ENCODE results near the gene DIP2C.

DIP2C gene

DNA sequence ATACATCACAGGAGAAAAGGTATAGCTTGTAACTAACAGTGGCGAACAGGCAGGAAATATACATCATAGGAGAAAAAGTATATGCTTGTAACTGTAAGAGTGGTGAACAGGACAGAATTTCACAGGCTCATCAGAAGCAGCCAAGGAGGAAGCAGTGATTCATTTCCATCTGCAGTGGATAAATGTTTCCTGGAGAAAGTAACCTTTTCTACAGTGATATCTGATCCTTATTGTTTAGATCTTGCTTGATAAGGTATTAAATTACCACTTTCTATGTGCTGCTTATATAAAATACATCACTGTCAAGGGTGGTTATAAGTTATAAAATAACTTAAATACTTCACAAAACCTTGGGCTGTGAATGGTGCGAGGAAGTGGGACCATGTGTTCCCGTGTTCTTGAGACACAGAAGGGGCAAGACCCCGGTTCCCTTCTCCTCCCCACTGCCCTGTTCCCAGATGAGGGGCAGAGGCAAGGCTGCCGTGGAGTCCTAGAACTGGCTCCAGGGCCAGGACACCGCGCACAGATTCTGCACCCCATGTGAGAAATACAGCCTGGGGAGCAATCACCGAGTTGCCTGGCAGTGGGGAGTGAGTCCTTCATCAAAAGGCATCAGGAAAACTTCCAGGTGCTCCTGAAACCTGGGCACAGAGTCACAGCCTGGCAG lies 135.2 kb downstream of the DIP2C start:
- DNase-seq (ENCODE audit: low read depth) = no peak
- no peak overlapping the region for H3K4me3 ChIP-seq (ENCODE audit: low read depth, low read length)
- TF ChIP-seq, protein P1, sequence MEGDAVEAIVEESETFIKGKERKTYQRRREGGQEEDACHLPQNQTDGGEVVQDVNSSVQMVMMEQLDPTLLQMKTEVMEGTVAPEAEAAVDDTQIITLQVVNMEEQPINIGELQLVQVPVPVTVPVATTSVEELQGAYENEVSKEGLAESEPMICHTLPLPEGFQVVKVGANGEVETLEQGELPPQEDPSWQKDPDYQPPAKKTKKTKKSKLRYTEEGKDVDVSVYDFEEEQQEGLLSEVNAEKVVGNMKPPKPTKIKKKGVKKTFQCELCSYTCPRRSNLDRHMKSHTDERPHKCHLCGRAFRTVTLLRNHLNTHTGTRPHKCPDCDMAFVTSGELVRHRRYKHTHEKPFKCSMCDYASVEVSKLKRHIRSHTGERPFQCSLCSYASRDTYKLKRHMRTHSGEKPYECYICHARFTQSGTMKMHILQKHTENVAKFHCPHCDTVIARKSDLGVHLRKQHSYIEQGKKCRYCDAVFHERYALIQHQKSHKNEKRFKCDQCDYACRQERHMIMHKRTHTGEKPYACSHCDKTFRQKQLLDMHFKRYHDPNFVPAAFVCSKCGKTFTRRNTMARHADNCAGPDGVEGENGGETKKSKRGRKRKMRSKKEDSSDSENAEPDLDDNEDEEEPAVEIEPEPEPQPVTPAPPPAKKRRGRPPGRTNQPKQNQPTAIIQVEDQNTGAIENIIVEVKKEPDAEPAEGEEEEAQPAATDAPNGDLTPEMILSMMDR (IDR thresholded peaks at IDR 0.05; ENCODE audit: control insufficient read depth, extremely low read depth, insufficient read depth) = no peak

DNA sequence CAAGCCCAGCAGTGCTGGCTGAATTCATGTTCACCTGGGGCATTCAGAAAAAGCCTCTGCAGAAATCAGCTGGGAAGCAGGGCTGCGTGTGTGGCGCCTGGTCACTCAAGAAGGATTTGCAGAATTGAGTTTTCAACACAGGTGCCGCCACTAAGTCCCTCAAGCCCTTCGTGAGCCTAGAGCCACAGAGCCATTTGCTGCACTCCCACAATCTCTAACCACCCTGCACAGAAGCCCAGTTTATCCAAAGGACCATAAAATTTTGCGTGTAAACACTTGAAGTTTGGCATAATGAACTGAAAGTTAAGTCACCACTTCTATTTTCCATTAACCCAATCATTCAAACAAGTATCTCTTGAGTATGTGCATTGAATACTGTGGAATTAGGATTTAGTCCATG lies 136.2 kb downstream of the DIP2C start:
- H3K4me3 ChIP-seq (ENCODE audit: low read depth, low read length) = no peak overlapping the region
- no peak for DNase-seq (ENCODE audit: low read depth)
- TF ChIP-seq, protein P1 (IDR thresholded peaks at IDR 0.05; ENCODE audit: control insufficient read depth, extremely low read depth, insufficient read depth) = no peak

DNA sequence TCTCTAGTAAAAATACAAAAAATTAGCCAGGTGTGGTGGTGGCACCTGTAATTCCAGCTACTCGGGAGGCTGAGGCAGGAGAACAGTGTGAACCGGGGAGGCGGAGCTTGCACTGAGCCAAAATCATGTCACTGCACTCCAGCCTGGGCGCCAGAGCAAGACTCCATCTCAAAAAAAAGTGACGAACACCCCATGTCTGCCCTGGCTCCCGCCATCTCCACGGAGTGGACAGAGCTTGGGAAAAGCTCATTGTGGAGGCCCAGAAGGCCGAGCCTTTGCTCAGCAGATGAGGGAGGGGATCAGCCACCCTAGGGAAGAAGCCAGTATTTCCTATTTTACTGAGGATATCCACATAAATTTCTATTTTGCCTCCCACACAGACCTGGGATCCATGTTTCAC lies 136.8 kb downstream of the DIP2C start:
- no peak for DNase-seq (ENCODE audit: low read depth)
- no peak overlapping the region for H3K4me3 ChIP-seq (ENCODE audit: low read depth, low read length)
- TF ChIP-seq, protein P1 (IDR thresholded peaks at IDR 0.05; ENCODE audit: control insufficient read depth, extremely low read depth, insufficient read depth) = no peak

GRCh38 chr10:551373-552252 lies 137.9 kb downstream of the DIP2C start:
- no peak overlapping the region for H3K4me3 ChIP-seq (ENCODE audit: low read depth, low read length)
- DNase-seq (ENCODE audit: low read depth) = no peak
- TF ChIP-seq, protein P1 (IDR thresholded peaks at IDR 0.05; ENCODE audit: control insufficient read depth, extremely low read depth, insufficient read depth) = no peak

- TF ChIP-seq, protein P1 (IDR thresholded peaks at IDR 0.05; ENCODE audit: control insufficient read depth, extremely low read depth, insufficient read depth) = no peak
- no peak overlapping the region for H3K4me3 ChIP-seq (ENCODE audit: low read depth, low read length)
- no peak for DNase-seq (ENCODE audit: low read depth)
These were observed 138.6 kb downstream of the DIP2C start for GRCh38 chr10:550665-551372.

DNA sequence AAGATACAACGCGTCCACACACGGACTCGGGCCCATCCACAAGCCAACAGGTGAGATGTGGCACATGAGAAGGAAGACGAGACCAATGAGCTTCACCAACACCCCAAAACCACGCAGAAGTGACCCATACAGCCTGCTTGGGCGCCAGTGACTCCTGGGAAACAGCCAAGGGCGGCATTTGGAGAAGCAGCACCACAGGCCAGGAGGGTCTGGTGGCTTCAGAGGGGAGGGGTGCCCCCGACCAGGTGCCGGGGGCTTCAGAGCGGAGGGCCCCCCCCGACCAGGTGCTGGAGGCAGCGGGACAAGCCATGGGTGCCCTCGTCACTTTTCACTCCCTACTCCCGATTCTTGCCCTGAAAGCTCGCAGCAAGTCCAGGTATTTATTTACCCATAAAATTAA lies 140.1 kb downstream of the DIP2C start:
- no peak overlapping the region for H3K4me3 ChIP-seq (ENCODE audit: low read depth, low read length)
- DNase-seq (ENCODE audit: low read depth) = no peak
- TF ChIP-seq, protein P1 (IDR thresholded peaks at IDR 0.05; ENCODE audit: control insufficient read depth, extremely low read depth, insufficient read depth) = no peak
